HEK293T (cell line): ENCODE results near the gene ANKRD12.

Experiments used
- ARNT ChIP-seq: fragments of 450-650 bp; IDR thresholded peaks from 2 replicates; pipeline ENCODE4 v1.6.1; 2017; ENCODE audit warnings: mild to moderate bottlenecking
- BHLHE40 ChIP-seq: fragments of 450-650 bp; IDR thresholded peaks from 2 replicates; pipeline ENCODE4 v1.6.1; 2016; ENCODE audit warnings: mild to moderate bottlenecking, moderate library complexity, borderline replicate concordance
- ELF4 ChIP-seq: fragments of 450-650 bp; IDR thresholded peaks from 2 replicates; pipeline ENCODE4 v1.6.1; 2017; ENCODE audit warnings: antibody characterized with exemption
- FOXA1 ChIP-seq: fragments of 450-650 bp; IDR thresholded peaks from 2 replicates; pipeline ENCODE4 v1.6.1; 2016; ENCODE audit warnings: mild to moderate bottlenecking
- FOXK2 ChIP-seq: fragments of 450-650 bp; IDR thresholded peaks from 2 replicates; pipeline ENCODE4 v1.6.1; 2016; ENCODE audit warnings: mild to moderate bottlenecking
- FOXM1 ChIP-seq: fragments of 450-650 bp; IDR thresholded peaks from 2 replicates; pipeline ENCODE4 v1.6.1; 2017; ENCODE audit warnings: mild to moderate bottlenecking, borderline replicate concordance
- HDGF ChIP-seq: fragments of 450-650 bp; IDR thresholded peaks from 2 replicates; pipeline ENCODE4 v1.6.1; 2017; ENCODE audit warnings: antibody characterized with exemption, borderline replicate concordance
- L3MBTL2 ChIP-seq: fragments of 450-650 bp; conservative IDR thresholded peaks from 2 replicates; pipeline ENCODE4 v1.6.1; 2016; ENCODE audit warnings: mild to moderate bottlenecking
- NFRKB ChIP-seq: fragments of 450-650 bp; IDR thresholded peaks from 2 replicates; pipeline ENCODE4 v1.6.1; 2016; ENCODE audit warnings: mild to moderate bottlenecking, moderate library complexity
- SP1 ChIP-seq: fragments of 450-650 bp; IDR thresholded peaks from 2 replicates; pipeline ENCODE4 v1.6.1; 2017
- SUZ12 ChIP-seq: fragments of 450-650 bp; IDR thresholded peaks from 2 replicates; pipeline ENCODE4 v1.6.1; 2016; ENCODE audit warnings: mild to moderate bottlenecking
- TARDBP ChIP-seq: fragments of 450-650 bp; IDR thresholded peaks from 2 replicates; pipeline ENCODE4 v1.6.1; 2016
- ZNF384 ChIP-seq: fragments of 450-650 bp; IDR thresholded peaks from 2 replicates; pipeline ENCODE4 v1.6.1; 2016
- TF ChIP-seq, protein P1 (sequence below): fragments of 450-650 bp; IDR thresholded peaks from 2 replicates; pipeline ENCODE4 v1.6.1; 2016

DNA sequence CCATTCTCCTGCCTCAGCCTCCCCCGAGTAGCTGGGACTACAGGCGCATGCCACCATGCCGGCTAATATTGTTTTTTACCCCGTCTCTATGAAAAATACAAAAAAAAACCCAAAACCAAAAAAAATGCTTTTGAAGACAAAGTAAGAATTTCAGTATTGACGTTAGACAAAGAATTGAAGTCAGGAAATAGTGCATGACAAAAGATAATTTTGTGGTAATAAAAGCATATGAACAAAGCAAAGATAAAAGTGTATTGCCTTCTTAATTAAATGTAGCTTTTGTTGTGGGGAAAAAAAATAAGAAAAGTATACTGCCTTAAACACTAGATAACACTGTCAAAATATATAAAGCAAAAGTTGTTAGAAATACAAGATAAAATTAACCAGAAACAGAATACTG lies 86.8 kb downstream of the ANKRD12 start:
- TF ChIP-seq SUZ12 (no peak), ZNF384 (no peak), L3MBTL2 (no peak), SP1 (no peak), FOXK2 (no peak), FOXM1 (no peak), ARNT (no peak), FOXA1 (no peak), HDGF (no peak), ELF4 (no peak), TARDBP (no peak), BHLHE40 (no peak), NFRKB (no peak)
- TF ChIP-seq, protein P1, sequence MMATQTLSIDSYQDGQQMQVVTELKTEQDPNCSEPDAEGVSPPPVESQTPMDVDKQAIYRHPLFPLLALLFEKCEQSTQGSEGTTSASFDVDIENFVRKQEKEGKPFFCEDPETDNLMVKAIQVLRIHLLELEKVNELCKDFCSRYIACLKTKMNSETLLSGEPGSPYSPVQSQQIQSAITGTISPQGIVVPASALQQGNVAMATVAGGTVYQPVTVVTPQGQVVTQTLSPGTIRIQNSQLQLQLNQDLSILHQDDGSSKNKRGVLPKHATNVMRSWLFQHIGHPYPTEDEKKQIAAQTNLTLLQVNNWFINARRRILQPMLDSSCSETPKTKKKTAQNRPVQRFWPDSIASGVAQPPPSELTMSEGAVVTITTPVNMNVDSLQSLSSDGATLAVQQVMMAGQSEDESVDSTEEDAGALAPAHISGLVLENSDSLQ = no peak
